Measurements from ENCODE around the gene ALDH1B1. TPM values are rescaled to one million over a fixed set of nuclear protein-coding genes. Genes with fewer than 3 reads are reported as not detected.
A peak's percentile ranks its signal among the peaks of the same experiment; 100 is the strongest.

The ALDH1B1 gene
- total and polyA plus RNA-seq, 2 of the 13 experiments (the other 11 are each of a cell fraction or from before 2014, with no cell fraction given): 45.1 to 125 TPM

DNA sequence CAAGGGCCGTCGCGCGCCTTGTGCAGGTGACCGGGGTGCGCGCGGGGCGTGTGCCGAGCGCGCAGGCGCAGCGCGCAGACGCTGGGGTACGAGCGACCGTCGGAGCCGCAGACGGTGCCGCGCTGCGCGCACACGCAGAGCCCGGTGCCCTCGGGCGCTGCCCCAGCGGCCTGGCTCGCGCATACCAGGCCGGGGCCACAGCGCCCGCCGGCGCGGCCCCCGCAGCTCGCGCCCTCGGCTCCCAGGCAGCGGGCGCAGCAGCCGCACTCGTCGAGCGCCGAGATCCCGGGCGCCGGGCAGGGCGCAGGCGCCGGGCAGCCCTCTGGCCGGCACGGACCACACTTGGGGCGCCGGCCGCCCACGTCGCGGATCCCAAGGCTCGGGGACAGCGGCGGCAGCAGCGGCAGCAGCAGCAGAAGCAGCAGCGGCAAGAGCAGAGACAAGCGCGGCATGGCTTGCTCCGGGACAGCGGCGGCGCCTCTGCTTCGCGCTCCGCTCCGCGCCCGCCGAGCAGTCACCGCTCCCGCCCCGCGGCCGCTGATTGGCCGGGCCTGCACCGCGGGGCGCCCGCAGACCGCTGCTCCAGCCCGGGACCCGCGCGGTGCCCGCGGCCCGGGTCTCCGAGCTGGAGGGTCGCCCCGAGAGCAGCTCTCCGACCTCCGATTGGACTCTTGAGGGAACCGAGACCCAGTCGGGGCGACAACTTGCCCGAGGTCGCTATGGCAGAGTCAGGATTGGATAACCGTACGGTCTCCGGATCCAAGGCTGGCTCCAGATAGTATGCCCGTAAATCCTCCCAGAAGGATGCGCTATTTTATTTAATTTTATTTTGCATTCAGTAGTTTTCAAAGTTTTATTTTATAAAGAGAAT is 31.7 kb downstream of the ALDH1B1 start, which contains the start of gene IGFBPL1 (continued):
- TF ChIP-seq, protein P1, sequence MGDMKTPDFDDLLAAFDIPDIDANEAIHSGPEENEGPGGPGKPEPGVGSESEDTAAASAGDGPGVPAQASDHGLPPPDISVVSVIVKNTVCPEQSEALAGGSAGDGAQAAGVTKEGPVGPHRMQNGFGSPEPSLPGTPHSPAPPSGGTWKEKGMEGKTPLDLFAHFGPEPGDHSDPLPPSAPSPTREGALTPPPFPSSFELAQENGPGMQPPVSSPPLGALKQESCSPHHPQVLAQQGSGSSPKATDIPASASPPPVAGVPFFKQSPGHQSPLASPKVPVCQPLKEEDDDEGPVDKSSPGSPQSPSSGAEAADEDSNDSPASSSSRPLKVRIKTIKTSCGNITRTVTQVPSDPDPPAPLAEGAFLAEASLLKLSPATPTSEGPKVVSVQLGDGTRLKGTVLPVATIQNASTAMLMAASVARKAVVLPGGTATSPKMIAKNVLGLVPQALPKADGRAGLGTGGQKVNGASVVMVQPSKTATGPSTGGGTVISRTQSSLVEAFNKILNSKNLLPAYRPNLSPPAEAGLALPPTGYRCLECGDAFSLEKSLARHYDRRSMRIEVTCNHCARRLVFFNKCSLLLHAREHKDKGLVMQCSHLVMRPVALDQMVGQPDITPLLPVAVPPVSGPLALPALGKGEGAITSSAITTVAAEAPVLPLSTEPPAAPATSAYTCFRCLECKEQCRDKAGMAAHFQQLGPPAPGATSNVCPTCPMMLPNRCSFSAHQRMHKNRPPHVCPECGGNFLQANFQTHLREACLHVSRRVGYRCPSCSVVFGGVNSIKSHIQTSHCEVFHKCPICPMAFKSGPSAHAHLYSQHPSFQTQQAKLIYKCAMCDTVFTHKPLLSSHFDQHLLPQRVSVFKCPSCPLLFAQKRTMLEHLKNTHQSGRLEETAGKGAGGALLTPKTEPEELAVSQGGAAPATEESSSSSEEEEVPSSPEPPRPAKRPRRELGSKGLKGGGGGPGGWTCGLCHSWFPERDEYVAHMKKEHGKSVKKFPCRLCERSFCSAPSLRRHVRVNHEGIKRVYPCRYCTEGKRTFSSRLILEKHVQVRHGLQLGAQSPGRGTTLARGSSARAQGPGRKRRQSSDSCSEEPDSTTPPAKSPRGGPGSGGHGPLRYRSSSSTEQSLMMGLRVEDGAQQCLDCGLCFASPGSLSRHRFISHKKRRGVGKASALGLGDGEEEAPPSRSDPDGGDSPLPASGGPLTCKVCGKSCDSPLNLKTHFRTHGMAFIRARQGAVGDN (CRISPR knock-in tag; IDR thresholded peaks at IDR 0.05): peak; percentile 71
- TF ChIP-seq, protein P2, sequence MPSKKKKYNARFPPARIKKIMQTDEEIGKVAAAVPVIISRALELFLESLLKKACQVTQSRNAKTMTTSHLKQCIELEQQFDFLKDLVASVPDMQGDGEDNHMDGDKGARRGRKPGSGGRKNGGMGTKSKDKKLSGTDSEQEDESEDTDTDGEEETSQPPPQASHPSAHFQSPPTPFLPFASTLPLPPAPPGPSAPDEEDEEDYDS (CRISPR knock-in tag; IDR thresholded peaks at IDR 0.05): no peak
- TF ChIP-seq, protein P3, sequence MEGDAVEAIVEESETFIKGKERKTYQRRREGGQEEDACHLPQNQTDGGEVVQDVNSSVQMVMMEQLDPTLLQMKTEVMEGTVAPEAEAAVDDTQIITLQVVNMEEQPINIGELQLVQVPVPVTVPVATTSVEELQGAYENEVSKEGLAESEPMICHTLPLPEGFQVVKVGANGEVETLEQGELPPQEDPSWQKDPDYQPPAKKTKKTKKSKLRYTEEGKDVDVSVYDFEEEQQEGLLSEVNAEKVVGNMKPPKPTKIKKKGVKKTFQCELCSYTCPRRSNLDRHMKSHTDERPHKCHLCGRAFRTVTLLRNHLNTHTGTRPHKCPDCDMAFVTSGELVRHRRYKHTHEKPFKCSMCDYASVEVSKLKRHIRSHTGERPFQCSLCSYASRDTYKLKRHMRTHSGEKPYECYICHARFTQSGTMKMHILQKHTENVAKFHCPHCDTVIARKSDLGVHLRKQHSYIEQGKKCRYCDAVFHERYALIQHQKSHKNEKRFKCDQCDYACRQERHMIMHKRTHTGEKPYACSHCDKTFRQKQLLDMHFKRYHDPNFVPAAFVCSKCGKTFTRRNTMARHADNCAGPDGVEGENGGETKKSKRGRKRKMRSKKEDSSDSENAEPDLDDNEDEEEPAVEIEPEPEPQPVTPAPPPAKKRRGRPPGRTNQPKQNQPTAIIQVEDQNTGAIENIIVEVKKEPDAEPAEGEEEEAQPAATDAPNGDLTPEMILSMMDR (CRISPR knock-in tag; IDR thresholded peaks at IDR 0.05): peak; percentile 21; the same call in 1 of the 2 replicates

DNA sequence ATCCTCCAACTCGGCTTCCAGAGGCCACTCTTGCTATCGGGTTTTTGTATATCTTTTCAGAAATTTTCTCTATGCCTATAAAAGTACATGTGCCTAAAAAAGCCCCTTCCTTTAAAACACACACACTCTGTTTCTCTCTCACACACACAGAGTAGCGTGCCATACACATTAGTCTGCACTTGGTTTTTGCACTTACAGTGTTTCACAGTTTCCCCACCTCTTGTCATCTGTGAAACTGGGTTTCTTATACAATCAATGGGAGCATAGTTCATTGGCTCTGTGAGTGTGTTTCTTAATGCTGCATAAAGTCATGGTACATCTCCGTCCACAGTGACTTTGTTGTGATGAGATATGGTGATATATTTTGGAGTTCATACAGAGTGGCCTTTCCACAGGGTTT is 32.4 kb downstream of the ALDH1B1 start:
- TF ChIP-seq, protein P4, sequence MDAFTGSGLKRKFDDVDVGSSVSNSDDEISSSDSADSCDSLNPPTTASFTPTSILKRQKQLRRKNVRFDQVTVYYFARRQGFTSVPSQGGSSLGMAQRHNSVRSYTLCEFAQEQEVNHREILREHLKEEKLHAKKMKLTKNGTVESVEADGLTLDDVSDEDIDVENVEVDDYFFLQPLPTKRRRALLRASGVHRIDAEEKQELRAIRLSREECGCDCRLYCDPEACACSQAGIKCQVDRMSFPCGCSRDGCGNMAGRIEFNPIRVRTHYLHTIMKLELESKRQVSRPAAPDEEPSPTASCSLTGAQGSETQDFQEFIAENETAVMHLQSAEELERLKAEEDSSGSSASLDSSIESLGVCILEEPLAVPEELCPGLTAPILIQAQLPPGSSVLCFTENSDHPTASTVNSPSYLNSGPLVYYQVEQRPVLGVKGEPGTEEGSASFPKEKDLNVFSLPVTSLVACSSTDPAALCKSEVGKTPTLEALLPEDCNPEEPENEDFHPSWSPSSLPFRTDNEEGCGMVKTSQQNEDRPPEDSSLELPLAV (CRISPR knock-in tag; conservative IDR thresholded peaks at IDR 0.05; ENCODE audit: low read depth): no peak
- no peak for TF ChIP-seq ZNF232 (CRISPR knock-in tag; IDR thresholded peaks at IDR 0.05; ENCODE audit: borderline replicate concordance)
- ATAC-seq: no peak
- H3K4me2 ChIP-seq (ENCODE audit: low read depth, low read length): peak overlapping the region; percentile 85; the same call in 1 of the 2 replicates
- H3K9ac ChIP-seq (ENCODE audit: insufficient read depth, low read depth, low read length): no peak overlapping the region
- ChIA-PET POLR2A (no interaction called here), CTCF (ENCODE audit: low intra/inter-chr PET ratio, low total read pairs) (no interaction called here)
- H3K4me3 ChIP-seq (replicated peaks in 1 of 3; ENCODE audit: insufficient read depth in 1 of 3, low read depth in 2 of 3, low read length in 3 of 3): no peak overlapping the region
- no peaks in the 10 kb centered on the region for H3K9me3 ChIP-seq (ENCODE audit: low read length)
- H3K79me2 ChIP-seq (ENCODE audit: insufficient read depth, low read length): no peaks in the 10 kb centered on the region
- no peaks in the 10 kb centered on the region for H3K36me3 ChIP-seq (replicated peaks in 1 of 2; ENCODE audit: control insufficient read depth in 1 of 2, insufficient read depth in 2 of 2, low read length in 2 of 2)
- no peak overlapping the region for H2AFZ ChIP-seq (ENCODE audit: low read length)
- in situ Hi-C loops (cut with HindIII; ENCODE audit: extremely low pct_ligation_motif_present, low pct_unique_long_range_greater_than_20kb) (no loop called here), intact Hi-C loops (cut with micrococcal nuclease; ENCODE audit: unreplicated experiment) (no loop called here)
- BruUV-seq (replicated peaks): no TSS peak
- H3K4me1 ChIP-seq (ENCODE audit: insufficient read depth, low read length): peaks cover 32% of the 10 kb centered on the region
- no peak for FAIRE-seq
- H3K27ac ChIP-seq (ENCODE audit: extremely low read length, insufficient read depth, low read length): no peak overlapping the region
- no peaks in the 10 kb centered on the region for H4K20me1 ChIP-seq (ENCODE audit: insufficient read depth, low read length)
- no peak for DNase-seq (ENCODE audit: low spot score)
- WGBS (ENCODE audit: low lambda C conversion rate): 36% methylated on average over 4 of the region's 4 CpGs
- H3K27me3 ChIP-seq (ENCODE audit: control insufficient read depth in 1 of 2, insufficient read depth in 2 of 2, low read length in 2 of 2): peaks cover 0 to 54% of the 10 kb centered on the region in 2 experiments; a peak in 4 of 5 replicates

Data from HepG2 (cell line).